Gastrocnemius medialis (tissue), 4 donors: ENCODE measurements around the gene KCNC1.

Source experiments
- CTCF ChIP-seq, 5 experiments: fragments of 450-650 bp in 3 of 5; fragments of 200-600 bp in 2 of 5; sonication (generic) in 2 of 5; IDR thresholded peaks in 4 of 5; conservative IDR thresholded peaks in 1 of 5; 1 replicate in 4 of 5; 2 replicates in 1 of 5; pipeline ENCODE4 v1.5.1; 2016 to 2019; ENCODE audit warnings: antibody characterized with exemption in 5 of 5, mild to moderate bottlenecking in 3 of 5, moderate library complexity in 3 of 5
- POLR2A ChIP-seq, 2 donors: fragments of 450-650 bp; IDR thresholded peaks; one replicate each; pipeline ENCODE4 v1.6.1; 2017; ENCODE audit warnings: antibody characterized with exemption in 2 of 2, mild to moderate bottlenecking in 2 of 2, moderate library complexity in 2 of 2

GRCh38 chr11:17773674-17774073 is 39.1 kb downstream of the KCNC1 start:
- TF ChIP-seq CTCF (IDR thresholded peaks at IDR 0.05 in 4 of 5, conservative IDR thresholded peaks at IDR 0.05 in 1 of 5), result no peak
- TF ChIP-seq POLR2A (IDR thresholded peaks at IDR 0.05), result no peak
